Measurements from ENCODE around the gene LRRC36. TPM values are rescaled to one million over a fixed set of nuclear protein-coding genes. Genes with fewer than 3 reads are reported as not detected.

LRRC36 gene
- total and polyA plus RNA-seq, 2 of the 13 experiments (the other 11 are each of a cell fraction or from before 2014, with no cell fraction given): 0.12 to 0.15 TPM

- TF ChIP-seq FUBP1 (CRISPR knock-in tag; IDR thresholded peaks at IDR 0.05; ENCODE audit: borderline replicate concordance) (no peak), ZNF431 (CRISPR knock-in tag; IDR thresholded peaks at IDR 0.05; ENCODE audit: borderline replicate concordance, low read depth) (no peak), ZNF616 (CRISPR knock-in tag; IDR thresholded peaks at IDR 0.05; ENCODE audit: low read depth) (no peak), ZNF878 (CRISPR knock-in tag; IDR thresholded peaks at IDR 0.05) (no peak), GATAD2A (CRISPR knock-in tag; IDR thresholded peaks at IDR 0.05) (peak; percentile 78), IKZF4 (CRISPR knock-in tag; IDR thresholded peaks at IDR 0.05; ENCODE audit: borderline replicate concordance, low read depth, not compliant biosample characterization) (peak; percentile 67), ZBTB3 (CRISPR knock-in tag; IDR thresholded peaks at IDR 0.05; ENCODE audit: borderline replicate concordance, low read depth) (no peak), ZNF672 (CRISPR knock-in tag; IDR thresholded peaks at IDR 0.05) (no peak), ATF4 (CRISPR knock-in tag; IDR thresholded peaks at IDR 0.05) (no peak), ZNF460 (CRISPR knock-in tag; IDR thresholded peaks at IDR 0.05; ENCODE audit: borderline replicate concordance) (no peak), NFIC (IDR thresholded peaks at IDR 0.05; ENCODE audit: low read length) (no peak), ZNF138 (CRISPR knock-in tag; IDR thresholded peaks at IDR 0.05; ENCODE audit: low read depth) (no peak), ZNF724P (CRISPR knock-in tag; IDR thresholded peaks at IDR 0.05; ENCODE audit: borderline replicate concordance) (no peak), ZNF792 (CRISPR knock-in tag; IDR thresholded peaks at IDR 0.05) (peak; percentile 54; the same call in 1 of the 2 replicates), ZNF597 (CRISPR knock-in tag; IDR thresholded peaks at IDR 0.05) (no peak), NFE2L1 (CRISPR knock-in tag; IDR thresholded peaks at IDR 0.05; ENCODE audit: borderline replicate concordance) (no peak), NR2F2 (IDR thresholded peaks at IDR 0.05; ENCODE audit: borderline replicate concordance, low read depth) (peak; percentile 71; the same call in 1 of the 2 replicates), ZNF331 (CRISPR knock-in tag; IDR thresholded peaks at IDR 0.05) (no peak), TAF1 (CRISPR knock-in tag; IDR thresholded peaks at IDR 0.05) (no peak), ELF4 (CRISPR knock-in tag; IDR thresholded peaks at IDR 0.05; ENCODE audit: borderline replicate concordance) (no peak), ZNF788 (CRISPR knock-in tag; IDR thresholded peaks at IDR 0.05; ENCODE audit: borderline replicate concordance) (peak; percentile 80; the same call in 1 of the 2 replicates), MEF2D (CRISPR knock-in tag; IDR thresholded peaks at IDR 0.05) (peak; percentile 81), NR2F6 (IDR thresholded peaks at IDR 0.05) (peak; percentile 75), NR2F6 (CRISPR knock-in tag; IDR thresholded peaks at IDR 0.05) (peak; percentile 92), ZNF629 (CRISPR knock-in tag; conservative IDR thresholded peaks at IDR 0.05) (no peak), TSC22D2 (CRISPR knock-in tag; IDR thresholded peaks at IDR 0.05; ENCODE audit: borderline replicate concordance) (no peak), MXD1 (CRISPR knock-in tag; IDR thresholded peaks at IDR 0.05) (no peak), MAX (IDR thresholded peaks at IDR 0.05) (peak; percentile 65; the same call in 1 of the 2 replicates)
Observed at GRCh38 chr16:67429053-67429798, 102.6 kb downstream of the LRRC36 start (continued).
